Pons (tissue), 1 donor: ENCODE measurements around the gene PTCD1.

Source experiments
- DNase-seq: peaks from one replicate; pipeline ENCODE4 v3.0.0-alpha.2; 2016; ENCODE audit warnings: low spot score

PTCD1 gene

GRCh38 chr7:99369767-99370391 is 68.7 kb downstream of the PTCD1 start:
- DNase-seq, result no peak

GRCh38 chr7:99368750-99369389 is 69.7 kb downstream of the PTCD1 start:
- no peak for DNase-seq
